SK-MEL-5 (cell line): Measurements from ENCODE around the gene TBXA2R. TPM values are rescaled to one million over a fixed set of nuclear protein-coding genes. Genes with fewer than 3 reads are reported as not detected.
A peak's percentile ranks its signal among the peaks of the same experiment; 100 is the strongest.
"Not testable (repeated sequence)": the region's sequence is repeated elsewhere in the genome, so short reads cannot be mapped to it uniquely, and the experiment has no call there.

Experiments used
- DNase-seq: peaks from one replicate; pipeline ENCODE4 v3.0.0-alpha.2; 2016; ENCODE audit warnings: low read depth, low spot score
- in situ Hi-C: cut with HindIII; loops from 2 replicates; pipeline ENCODE4 v1.10.0; 2016; ENCODE audit warnings: low sequenced_read_pairs, high pct_unique_total_duplicates, low pct_unique_long_range_greater_than_20kb
- polyA plus RNA-seq, 2 experiments: library from polyadenylated mRNA; depleted of rRNA; stranded (reverse); fragments of >200 nt; gene quantifications; 2 replicates each; pipeline ENCODE4 v1.2.3, GENCODE V29; 2015
- total RNA-seq: library from RNA; depleted of rRNA; stranded (reverse); fragments of >200 nt; shearing (Covaris generic); gene quantifications from 2 replicates; pipeline ENCODE4 v1.2.3, GENCODE V29; 2014; rRNA removed

TBXA2R gene
- 0.16 and 0.27 TPM in 2 replicates for total RNA-seq
- polyA plus RNA-seq (2015; cell fraction: cytosol; rRNA removed), result 1.00 and 1.5 TPM in 2 replicates
- polyA plus RNA-seq (2015; cell fraction: nucleus; rRNA removed), result 0.32 TPM in 1 of 2 replicates, not detected in the other

- DNase-seq, result peak; percentile 44
- in situ Hi-C loops, result no loop called here
Measured at GRCh38 chr19:3606690-3607289, at the start of gene TBXA2R. Gene TBXA2R, minus strand, starts transcription at chr19:3606875. Its CDS starts 6,241 bp downstream, at chr19:3600634.

DNA sequence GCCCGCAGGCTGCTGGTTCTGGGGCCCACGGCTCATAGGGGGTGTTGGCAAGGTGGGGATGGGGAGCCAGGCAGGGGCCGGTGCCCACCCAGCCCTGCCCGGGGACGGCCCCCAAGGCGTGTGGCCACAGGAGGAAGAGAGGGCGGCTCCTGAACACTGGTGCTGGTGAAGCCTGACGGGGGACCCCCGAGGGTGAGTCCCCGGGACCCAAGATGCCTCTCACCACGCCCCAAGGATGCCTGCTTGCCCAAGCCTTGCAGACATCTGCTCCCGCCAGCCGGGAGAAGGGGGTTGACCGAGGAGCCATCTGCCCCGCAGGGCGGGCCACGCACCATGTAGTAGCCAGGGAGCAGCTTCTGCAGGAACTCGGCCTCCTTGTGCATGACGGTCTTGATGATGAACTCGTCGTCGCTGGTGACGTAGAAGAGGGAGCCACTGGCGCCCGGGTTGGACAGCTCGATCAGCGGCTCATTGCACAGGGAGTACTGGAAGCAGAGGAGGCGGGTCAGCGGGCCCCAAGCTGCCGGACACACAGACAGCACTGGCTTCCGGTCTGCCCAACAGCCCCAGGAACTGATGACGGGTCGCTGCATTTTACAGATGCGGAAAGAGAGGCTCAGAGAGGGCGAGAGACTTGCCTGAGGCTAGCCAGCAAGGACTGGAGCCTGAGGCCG is 49.5 kb upstream of the TBXA2R start:
- in situ Hi-C loops, result no loop called here

DNA sequence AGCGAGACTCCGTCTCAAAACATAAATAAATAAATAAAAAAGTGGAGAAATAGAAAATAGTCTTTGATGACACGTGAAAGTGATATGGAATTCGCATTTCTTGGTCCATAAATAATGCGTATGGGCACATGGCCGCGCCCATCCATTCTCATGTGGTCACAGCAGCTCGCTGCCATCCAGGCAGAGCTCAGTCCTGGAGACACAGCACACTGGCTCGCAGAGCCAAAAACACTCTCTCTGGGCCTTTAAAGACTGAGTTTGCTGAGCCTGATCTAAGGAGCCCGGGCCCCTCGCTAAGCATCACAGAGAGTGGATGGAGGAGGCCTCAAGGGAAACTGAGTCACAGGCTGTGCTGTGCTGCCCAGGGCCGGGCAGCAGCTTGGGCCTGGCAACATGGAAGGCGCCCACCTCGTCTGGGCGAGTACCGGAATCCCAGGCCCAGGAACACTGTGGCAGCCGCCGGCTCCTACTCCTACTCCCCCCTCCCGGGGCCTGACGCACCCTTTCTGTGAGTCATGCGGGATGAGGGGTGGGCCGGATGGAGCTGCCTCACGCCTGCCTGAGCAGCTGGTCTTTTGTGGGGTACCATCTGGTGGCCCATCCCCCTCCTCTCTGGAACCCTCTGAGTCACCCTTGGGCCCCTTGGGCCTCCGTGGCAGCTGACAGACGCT is 48.9 kb upstream of the TBXA2R start:
- DNase-seq, result no peak
- in situ Hi-C loops, result no loop called here

More for the DNA sequence above, 49.5 kb upstream of the TBXA2R start:
- DNase-seq, result no peak

DNA sequence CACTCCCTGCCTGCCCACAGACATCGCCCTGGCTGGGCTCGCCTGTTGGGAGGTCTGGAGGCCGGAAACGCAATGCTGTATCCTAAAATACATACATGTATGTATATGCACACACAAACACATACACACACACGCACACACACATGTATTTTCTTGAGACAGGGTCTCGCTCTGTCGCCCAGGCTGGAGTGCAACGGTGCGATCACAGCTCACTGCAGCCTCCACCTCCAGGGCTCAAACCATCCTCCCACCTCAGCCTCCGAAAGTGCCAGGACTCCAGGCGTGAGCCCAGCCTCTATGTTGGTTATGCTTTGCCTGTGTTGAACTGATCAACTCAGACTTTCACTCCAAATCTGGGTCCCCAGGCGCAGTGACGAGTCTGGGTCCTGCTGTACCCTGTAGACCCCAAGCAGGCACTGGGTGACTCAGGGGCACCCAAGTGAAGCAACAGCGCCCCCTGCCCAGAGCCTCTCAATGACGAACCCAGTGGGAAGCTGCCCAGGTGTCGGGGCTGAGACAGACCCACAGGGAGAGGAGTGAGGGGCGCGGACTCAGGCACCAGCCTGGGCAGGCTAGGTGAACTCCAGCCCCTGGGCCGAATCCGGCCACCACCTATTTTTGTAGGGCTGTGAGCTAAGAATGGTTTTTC is 47.3 kb upstream of the TBXA2R start:
- no peak for DNase-seq
- in situ Hi-C loops, result no loop called here

GRCh38 chr19:3653081-3653795 is 46.6 kb upstream of the TBXA2R start:
- no peak for DNase-seq
- in situ Hi-C loops, result no loop called here

DNA sequence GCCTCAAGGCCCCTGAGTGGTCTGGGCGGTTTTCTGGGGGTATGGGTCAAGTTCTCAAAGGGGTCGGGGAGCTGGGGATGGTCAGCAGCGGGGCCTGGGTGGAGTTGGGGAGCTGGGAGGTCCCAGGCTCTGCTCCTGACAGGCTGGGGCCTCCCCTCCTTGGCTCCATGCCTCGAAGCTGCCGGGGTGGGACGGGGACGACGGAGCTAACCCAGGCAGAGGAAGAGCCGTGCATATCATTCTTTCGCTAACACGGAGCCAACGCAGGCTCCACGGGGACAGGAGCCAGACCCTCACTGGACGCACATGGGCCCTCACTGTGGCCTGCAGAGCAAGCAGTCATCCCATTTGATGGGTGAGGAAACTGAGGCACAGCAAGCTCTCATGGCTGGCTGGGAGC is 45.7 kb upstream of the TBXA2R start:
- DNase-seq, result no peak
- in situ Hi-C loops, result no loop called here

DNA sequence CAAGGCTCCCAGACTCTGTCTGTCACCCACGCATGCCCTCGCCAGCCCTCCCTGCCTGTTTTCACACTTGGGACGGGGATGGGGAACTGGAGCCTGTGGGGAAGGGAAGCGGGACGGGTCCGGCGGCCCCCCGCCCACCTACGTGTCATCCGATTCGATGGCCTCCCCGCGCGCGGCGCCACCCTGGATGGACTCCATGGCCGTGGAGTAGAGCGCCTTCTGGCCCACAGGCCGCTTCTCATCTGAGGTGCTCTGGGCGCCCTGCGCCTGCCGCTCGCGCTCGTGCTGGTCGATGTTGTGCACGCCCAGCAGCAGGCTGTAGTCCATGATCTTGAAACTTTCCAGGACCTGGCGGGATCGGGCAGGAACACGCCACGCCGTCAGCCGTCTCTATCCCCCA is 45.0 kb upstream of the TBXA2R start:
- DNase-seq, result no peak
- in situ Hi-C loops, result no loop called here

DNA sequence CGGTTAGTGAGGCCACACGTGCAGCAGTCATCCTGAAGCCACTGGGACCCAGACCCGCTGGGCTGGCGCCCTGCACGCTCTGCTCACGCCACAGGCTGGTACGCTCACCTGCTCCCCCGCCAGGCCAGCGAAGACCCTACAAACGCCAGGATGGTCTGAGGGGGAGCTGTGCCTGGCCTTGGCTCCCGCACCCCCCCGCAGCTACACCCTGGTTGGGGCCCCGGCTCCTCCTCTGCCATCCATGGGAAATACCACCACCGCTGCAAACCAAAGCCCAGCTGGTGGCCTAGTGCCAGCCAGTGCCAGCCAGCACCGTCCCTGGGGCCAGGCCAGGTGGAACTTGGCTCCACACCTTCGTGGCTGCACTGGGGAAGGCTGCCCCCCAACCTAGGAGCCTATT is 43.2 kb upstream of the TBXA2R start:
- DNase-seq, result no peak
- in situ Hi-C loops, result no loop called here

GRCh38 chr19:3648037-3648905 is 41.6 kb upstream of the TBXA2R start:
- DNase-seq, result no peak
- in situ Hi-C loops, result no loop called here

- in situ Hi-C loops, DNase-seq: not testable (repeated sequence)
Measured at GRCh38 chr19:3647102-3647501, 40.4 kb upstream of the TBXA2R start.

GRCh38 chr19:3646336-3647092 is 39.8 kb upstream of the TBXA2R start:
- in situ Hi-C loops, result no loop called here
- DNase-seq, result no peak

GRCh38 chr19:3645726-3646125 is 39.1 kb upstream of the TBXA2R start:
- DNase-seq, result no peak
- in situ Hi-C loops, result no loop called here

- in situ Hi-C loops, result no loop called here
- no peak for DNase-seq
Measured at GRCh38 chr19:3645067-3645396, 38.4 kb upstream of the TBXA2R start.

- DNase-seq, result no peak
- in situ Hi-C loops, result no loop called here
Measured at GRCh38 chr19:3644351-3645066, 37.8 kb upstream of the TBXA2R start.

GRCh38 chr19:3643674-3644313 is 37.1 kb upstream of the TBXA2R start:
- in situ Hi-C loops, result no loop called here
- no peak for DNase-seq
